ENCODE data around the gene TRIO.
"Not testable (repeated sequence)": the region's sequence is repeated elsewhere in the genome, so short reads cannot be mapped to it uniquely, and the experiment has no call there.

Gene TRIO

DNA sequence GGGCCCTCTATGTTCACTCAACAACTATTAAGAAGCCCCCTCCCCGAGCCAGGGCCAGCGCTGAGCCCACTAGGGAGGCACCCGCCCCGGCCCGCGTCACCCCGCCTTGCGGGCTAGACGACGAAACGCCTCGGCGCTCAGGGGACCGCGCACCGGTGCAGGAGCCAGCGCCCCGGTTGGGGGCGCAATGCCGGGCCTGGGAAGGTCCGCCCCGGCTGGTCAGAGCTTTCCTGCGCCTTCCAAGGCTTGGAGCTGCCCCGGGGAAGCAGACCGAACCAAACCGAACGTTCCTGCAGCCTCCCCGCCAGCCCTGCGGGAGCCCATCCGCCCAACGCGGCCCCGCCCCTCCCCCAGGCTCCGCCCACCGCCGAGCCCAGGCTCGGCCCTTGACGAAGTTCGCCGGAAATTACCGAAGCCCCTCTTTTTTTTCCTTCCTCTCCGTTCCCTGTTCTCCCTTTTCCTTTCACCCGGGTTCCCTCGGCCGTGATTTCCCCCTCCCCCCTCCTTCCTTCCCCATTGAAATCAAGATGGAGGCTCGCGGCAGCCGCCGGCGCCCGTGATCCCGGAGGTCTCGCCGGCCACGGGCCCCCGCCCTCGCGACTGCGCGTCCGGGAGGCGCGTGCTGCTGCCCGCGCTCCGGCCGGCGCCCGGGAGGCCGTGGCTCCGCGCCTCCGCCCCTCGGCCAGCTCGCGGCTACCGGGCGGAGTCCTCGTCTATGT lies at the start of gene TRIO:
Gene TRIO, plus strand, starts transcription at position 516 of the 719 bp plus-strand sequence. CDS start 384 bp downstream, outside the sequence.
- DNase-seq, result peak; percentile 75

DNA sequence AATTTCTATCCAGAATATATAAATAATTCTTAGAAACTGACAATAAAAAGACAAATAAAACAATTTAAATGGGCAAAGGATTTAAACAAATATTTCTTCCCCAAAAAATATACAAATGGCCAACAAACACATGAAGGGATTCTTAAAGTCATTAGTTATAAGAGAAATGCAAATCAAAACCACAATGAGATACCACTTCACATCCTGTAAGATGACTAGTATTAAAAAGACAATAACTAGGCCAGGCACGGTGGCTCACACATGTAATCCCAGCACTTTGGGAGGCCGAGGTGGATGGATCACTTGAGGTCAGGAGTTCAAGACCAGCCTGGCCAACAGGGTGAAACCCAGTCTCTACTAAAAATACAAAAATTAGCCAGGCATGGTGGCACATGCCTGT lies 45.8 kb upstream of the TRIO start:
- not testable (repeated sequence) for DNase-seq

GRCh38 chr5:14097998-14098471 lies 45.1 kb upstream of the TRIO start:
- DNase-seq, result no peak

DNA sequence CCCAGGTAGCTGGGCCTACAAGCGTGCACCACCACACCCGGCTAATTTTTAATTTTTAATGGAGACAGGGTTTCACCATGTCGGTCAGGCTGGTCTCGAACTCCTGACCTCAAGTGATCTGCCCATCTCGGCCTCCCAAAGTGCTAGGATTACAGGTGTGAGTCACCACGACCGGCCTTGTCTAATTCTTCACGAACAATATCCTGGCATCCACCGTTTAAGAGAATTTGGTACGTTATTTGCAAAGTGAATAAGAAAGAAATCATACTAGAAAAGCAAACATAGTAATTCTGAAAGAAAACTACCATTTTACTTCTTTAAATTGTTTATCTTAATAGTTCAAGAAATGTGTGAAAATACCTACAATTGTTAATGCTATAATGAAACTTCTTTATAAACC lies 42.9 kb upstream of the TRIO start:
- no peak for DNase-seq

DNA sequence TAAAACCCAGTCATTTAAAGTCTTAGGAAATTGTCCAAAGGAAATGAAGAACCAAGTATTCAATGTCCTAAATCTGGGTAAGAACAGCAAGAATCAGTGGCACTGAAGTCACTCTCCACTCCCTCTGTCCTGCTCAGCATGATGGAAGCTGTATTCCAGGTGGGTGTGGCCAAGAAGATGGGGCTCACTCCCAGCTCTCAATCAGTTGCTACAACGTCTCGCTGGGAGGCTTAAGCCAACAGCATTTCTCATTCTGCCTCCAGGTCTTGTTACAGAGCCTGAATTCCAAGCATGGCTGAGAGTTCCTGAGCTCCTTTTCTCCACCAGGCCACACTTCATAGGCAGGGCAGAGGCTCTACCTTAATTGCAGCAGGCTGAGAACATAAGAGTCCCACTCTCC lies 41.2 kb upstream of the TRIO start:
- no peak for DNase-seq

DNA sequence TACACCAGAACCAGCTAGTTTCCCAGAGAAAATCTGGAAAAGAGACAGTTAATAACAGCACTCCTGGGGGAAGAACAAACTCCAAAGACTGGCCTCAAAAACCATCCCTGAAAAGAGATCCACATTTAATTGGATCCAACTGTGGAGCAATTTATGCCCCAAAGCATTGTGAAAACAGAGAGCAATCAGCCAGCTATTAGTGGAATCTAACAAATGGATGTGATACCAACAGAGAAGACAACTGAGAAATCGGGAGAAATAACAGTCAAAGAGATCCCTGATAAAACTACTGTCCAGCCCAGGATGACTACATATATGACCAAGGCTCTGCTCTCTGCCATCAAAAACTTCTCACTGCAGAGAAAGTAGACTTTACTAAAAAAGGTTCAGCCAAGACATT lies 40.5 kb upstream of the TRIO start:
- DNase-seq, result no peak

DNA sequence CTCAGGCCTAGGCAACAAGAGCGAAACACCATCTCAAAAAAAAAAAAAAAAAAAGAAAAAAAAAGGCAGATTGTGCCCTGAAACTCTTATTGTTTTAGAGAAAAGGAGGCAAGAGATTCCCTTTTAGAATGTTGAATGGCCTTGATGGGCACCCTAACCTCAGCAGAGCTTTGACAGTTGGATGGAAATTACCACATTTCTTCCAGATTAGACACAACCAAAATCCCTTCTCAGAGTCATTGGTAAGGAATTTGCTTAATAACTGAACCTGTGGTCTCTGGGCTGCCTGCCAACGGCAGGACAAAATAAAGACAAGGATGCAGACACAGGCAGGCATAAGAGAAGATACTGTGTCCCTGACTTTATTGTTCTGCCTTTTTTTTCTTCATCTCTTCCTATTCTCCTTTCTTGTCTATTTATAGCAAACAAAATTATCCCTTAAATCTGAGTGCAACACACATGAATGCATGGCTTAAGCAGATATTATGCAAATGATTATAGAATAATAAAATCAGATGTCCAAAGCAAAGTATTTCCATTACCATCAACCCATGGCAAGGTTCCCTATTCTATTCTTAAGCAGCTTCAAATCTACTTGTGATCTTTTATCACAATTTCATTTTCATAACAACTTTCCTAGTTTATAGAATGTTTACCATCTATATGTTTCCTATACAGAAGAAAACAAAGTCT lies 37.3 kb upstream of the TRIO start:
- no peak for DNase-seq

DNA sequence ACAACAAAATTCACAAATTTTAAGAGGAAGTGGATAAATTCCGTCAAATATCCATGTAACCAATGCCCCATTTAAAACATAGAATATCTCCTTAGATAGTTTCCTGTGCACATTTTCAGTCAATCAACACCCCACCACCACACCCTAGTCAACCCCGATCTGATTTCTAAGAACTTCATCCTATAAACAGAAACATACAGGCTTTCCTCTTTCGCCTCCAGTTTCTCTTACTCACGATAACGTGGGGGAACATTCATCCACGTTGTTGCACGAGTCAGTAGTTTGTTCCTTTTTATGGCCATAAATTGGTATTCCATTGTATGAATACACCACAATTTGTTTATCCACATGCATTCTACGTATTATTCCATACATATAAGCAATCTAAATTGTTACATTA lies 35.6 kb upstream of the TRIO start:
- no peak for DNase-seq

GRCh38 chr5:14108170-14108996 lies 34.8 kb upstream of the TRIO start:
- DNase-seq, result peak; percentile 32

DNA sequence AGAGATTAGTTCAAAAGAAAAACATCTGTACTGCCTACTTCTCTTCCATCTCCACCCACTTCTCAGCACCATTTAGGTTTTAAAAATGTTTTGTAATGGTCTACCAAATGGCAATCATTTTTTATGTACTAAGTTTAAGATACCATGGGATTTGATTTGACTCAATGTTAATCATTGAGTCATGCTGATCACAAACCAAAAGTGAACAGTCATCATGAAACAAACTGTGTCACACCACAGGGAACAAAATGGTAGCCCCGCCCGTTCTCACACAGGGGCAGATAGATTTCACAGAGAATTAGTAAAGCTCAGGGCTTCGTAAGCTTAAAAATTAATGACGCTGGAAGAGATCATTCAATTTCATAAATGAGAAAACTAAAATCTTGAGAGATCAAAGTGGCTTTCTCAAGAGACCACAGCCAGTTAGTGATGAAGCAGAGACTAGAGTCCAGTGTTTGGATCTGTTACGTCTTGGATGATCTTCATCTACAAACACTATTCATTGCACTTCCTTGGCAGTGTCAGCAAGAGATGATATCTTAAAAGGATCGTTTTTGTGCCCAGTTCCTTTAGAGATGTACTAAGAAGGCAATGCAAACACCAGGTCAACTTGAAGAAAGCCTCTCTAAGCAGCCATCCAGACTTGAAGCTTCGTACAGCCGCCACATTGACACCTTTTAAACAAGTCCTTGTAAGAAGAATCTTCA lies 33.9 kb upstream of the TRIO start:
- DNase-seq, result no peak

- no peak for DNase-seq
These were observed 33.4 kb upstream of the TRIO start for GRCh38 chr5:14109771-14110170.

DNA sequence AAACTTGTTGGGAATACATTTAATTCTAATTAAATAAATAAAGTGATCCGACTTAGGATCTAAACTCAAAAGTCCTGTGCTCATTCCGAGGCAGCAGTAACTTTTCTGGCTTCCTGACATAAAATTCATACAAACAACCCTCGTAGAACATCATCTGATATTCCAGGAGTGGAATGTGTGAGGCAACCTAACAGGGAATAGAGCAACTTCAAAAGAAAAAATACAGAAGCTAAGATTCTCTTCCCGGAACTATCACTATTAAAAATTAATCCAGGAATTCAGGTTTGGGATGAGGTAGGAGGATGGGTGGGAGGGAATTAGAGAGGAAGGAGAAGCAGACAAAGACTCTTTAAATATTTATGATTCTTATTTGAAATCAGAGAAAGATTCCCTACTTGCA lies 32.9 kb upstream of the TRIO start:
- DNase-seq, result no peak

DNA sequence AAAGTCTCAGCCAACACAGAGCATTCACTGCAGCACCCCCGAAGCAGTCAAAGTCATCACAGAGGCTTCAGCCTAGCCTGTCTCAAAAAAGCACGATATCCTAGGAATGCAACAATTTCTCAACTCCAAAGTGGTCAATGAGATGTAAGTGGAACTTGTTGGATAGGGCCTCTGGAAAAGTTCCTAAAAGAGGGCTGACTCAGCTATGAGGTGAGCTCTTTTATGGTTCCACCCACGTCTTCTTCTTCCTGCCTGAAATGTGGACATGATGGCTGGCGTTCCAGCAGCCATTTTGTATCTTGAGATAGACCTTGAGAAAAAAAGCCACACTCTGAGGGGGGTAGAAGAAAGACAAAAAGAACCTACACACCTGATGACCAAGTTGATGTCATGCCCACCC lies 32.5 kb upstream of the TRIO start:
- no peak for DNase-seq

DNA sequence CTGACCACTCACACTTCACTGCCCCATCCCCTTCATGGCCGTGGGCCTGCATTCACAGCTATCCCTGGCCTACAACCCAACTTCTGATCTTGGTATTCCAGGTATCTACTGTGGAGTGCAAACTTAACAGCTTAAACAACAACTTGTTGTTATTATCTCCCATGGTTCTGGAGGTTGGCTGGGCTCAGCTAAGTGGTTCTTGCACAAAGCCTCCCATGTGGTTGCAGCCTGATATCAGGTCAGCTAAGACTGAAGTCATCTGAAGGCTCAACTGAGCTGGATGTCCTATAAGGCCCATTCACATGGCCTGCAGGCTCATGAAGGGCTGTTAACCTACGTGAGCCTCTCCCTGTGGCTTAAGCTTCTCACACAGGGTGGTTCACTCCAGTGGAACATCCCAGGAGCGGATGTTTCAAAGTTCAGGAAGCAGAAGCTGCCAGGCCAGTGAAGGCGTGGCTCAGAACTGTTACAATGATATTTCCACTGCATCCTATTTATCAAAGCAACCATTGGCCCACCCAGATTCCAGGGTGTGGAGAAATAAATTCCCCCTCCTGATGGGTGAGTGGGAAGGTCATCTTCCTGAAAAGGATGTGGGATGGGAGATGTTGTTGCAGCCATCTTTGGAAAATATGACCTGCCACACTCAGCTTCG lies 30.0 kb upstream of the TRIO start:
- DNase-seq, result no peak

DNA sequence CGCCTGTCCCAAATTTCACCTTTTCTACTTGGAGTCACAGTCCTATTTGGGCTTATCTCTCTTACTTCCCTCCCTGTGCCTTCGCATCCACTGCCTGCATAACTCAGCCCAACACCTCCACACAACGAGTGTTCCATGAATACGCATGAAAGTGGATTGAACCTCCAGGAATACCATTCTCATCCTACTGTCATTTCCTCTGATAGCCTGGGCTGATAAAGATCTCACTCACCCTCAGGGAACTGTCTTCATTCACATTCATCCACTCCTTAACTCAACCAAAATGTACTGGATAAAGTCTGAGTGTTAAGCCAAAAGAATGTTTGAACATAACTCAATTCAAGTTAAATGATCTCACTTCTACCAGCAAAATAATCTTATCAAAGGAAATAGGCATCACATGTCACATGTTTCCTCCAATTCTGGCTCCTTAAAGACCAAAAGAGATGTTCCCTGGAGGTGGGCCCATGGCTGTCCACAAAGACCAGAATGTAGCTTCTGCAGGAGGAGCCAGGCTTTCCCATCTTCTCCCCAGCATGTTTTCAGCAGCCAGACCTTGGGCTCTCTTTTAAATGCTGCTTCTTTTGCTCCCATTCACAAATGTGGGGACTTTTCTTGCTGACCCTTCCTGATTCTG lies 28.4 kb upstream of the TRIO start:
- DNase-seq, result no peak

DNA sequence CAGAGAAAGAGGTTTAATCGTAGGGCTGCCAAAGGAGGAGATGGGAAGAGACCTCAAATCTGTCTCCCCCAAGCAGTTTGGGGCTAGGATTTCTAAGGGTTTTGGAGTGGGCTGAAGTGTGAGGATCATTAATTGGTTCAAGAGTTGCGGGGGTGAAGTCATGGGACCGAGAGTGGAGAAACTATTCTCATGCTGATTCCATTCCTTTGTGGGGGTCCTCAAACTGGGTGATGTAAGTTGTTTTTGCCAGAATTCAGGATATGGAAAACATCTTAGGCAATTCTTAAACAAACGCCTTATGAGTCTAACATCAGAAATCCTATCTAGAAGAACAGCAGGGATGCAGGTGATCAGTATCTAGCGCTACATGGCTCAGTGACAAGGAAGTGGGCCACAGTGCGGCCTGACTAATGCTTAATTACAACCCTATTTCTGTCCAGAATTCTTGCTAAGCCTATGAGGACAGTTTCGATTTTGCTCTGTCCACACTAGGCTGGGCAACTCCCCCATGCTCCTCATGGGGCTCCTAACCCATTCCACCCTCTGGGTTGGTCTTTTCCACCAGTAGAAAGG lies 27.7 kb upstream of the TRIO start:
- DNase-seq, result no peak

GRCh38 chr5:14118551-14119320 lies 24.4 kb upstream of the TRIO start:
- DNase-seq, result no peak

GRCh38 chr5:14120176-14120575 lies 23.0 kb upstream of the TRIO start:
- no peak for DNase-seq

GRCh38 chr5:14121552-14121951 lies 21.6 kb upstream of the TRIO start:
- DNase-seq, result no peak

DNA sequence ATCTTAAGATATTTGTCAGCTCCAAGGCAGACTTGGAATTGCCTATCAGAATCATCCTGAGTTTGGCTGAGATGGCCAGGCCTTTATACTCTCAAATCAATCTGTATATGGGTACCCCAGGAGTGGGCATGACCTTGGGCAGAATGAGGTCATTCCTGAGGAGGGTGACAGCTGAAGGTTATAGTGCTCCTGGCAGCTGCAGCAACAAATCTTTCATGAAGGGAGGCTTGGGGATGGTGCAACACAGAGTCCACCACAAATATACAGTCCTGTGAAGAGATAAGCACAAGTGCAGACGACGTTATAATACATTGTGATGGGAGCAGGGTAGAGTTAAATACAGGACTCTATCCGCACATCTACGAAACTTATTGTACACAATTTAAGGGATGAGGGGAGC lies 21.1 kb upstream of the TRIO start:
- no peak for DNase-seq

GRCh38 chr5:14123551-14123950 lies 19.6 kb upstream of the TRIO start:
- DNase-seq, result no peak

Measured in CD4-positive, alpha-beta T cell treated with Interleukin-12 subunit alpha and Interleukin-12 subunit beta, for 1 hour (primary cell).